Measurements from ENCODE around the gene ELP5.

The ELP5 gene

GRCh38 chr17:7228920-7229319 is 23.1 kb upstream of the ELP5 start:
- ChIA-PET CTCF (no interaction called here), POLR2A (ENCODE audit: low non-redundant PET) (no interaction called here)
- DNase-seq (ENCODE audit: low spot score), result no peak
- TF ChIP-seq CTCF (conservative IDR thresholded peaks at IDR 0.05; ENCODE audit: low read depth), result no peak
- H3K27ac ChIP-seq, result peak overlapping the region; percentile 99

GRCh38 chr17:7229504-7229903 is 22.5 kb upstream of the ELP5 start:
- no peak for DNase-seq (ENCODE audit: low spot score)
- no peak for TF ChIP-seq CTCF (conservative IDR thresholded peaks at IDR 0.05; ENCODE audit: low read depth)
- CTCF ChIA-PET, result interaction anchor here (0.6 kb wide), 1 partner anchor 207 kb away, joined by 3 read pairs; no protein-coding TSS in a partner anchor
- POLR2A ChIA-PET (ENCODE audit: low non-redundant PET), result no interaction called here
- peak overlapping the region; percentile 99 for H3K27ac ChIP-seq

- TF ChIP-seq CTCF (conservative IDR thresholded peaks at IDR 0.05; ENCODE audit: low read depth), result no peak
- POLR2A ChIA-PET (ENCODE audit: low non-redundant PET), result interaction anchor here (1.4 kb wide), 1 partner anchor 11 kb away, joined by 3 read pairs; no protein-coding TSS in a partner anchor
- no peak for DNase-seq (ENCODE audit: low spot score)
- no peak overlapping the region for H3K27ac ChIP-seq
- CTCF ChIA-PET, result interaction anchor here (0.7 kb wide), 1 partner anchor 12 kb away, joined by 8 read pairs; no protein-coding TSS in a partner anchor
These were observed 19.9 kb upstream of the ELP5 start for GRCh38 chr17:7232114-7232513.

GRCh38 chr17:7233701-7234082 is 18.3 kb upstream of the ELP5 start:
- TF ChIP-seq CTCF (conservative IDR thresholded peaks at IDR 0.05; ENCODE audit: low read depth), result no peak
- POLR2A ChIA-PET (ENCODE audit: low non-redundant PET), result interaction anchor here (0.6 kb wide), 1 partner anchor 64 kb away, joined by 3 read pairs; no protein-coding TSS in a partner anchor
- CTCF ChIA-PET, result interaction anchor here (0.9 to 1.4 kb wide), 3 partner anchors 26 to 63 kb away, joined by 3 to 7 read pairs (median 3); no protein-coding TSS in a partner anchor
- H3K27ac ChIP-seq, result peak overlapping the region; percentile 95
- no peak for DNase-seq (ENCODE audit: low spot score)

GRCh38 chr17:7234083-7234951 is 17.7 kb upstream of the ELP5 start, which contains the start of gene DVL2:
TSS of gene DVL2 (minus strand) at chr17:7234517. CDS start at chr17:7234262, 255 bp downstream.
- peak; percentile 97 for DNase-seq (ENCODE audit: low spot score)
- peak within 1 kb of the TSS; percentile 95 for H3K27ac ChIP-seq
- ChIA-PET CTCF (interaction anchor here (0.9 kb wide), 2 partner anchors 25 to 46 kb away, joined by 3 read pairs; no protein-coding TSS in a partner anchor), POLR2A (ENCODE audit: low non-redundant PET) (interaction anchor here (0.6 kb wide), 1 partner anchor 64 kb away, joined by 3 read pairs; no protein-coding TSS in a partner anchor)
- TF ChIP-seq CTCF (conservative IDR thresholded peaks at IDR 0.05; ENCODE audit: low read depth), result no peak
